SK-N-MC (cell line): ENCODE data around the gene ELFN1.

Experiments used
- EZH2 ChIP-seq: fragments of 200-600 bp; sonication (generic); IDR thresholded peaks from one replicate; pipeline ENCODE4 v1.6.1; 2017; ENCODE audit warnings: antibody characterized with exemption
- POLR2AphosphoS5 ChIP-seq: IDR thresholded peaks from 2 replicates; pipeline ENCODE4 v1.6.1; 2012; ENCODE audit warnings: mild to moderate bottlenecking, low read depth, low read length, borderline replicate concordance

- TF ChIP-seq EZH2: no peak
- TF ChIP-seq POLR2AphosphoS5: no peak
Observed at GRCh38 chr7:1775389-1775788, 105.3 kb downstream of the ELFN1 start.
